Suprapubic skin (tissue), 3 donors: ENCODE measurements around the gene GTF2H4.

Experiments used
- CTCF ChIP-seq, 2 donors: fragments of 200-600 bp in 1 of 2; fragments of 450-650 bp in 1 of 2; sonication (generic) in 1 of 2; IDR thresholded peaks; one replicate each; pipeline ENCODE4 v1.5.1; 2016 to 2019; ENCODE audit warnings: antibody characterized with exemption in 2 of 2, mild to moderate bottlenecking in 1 of 2, moderate library complexity in 1 of 2
- POLR2AphosphoS5 ChIP-seq, 3 donors: sonication (generic); formaldehyde crosslinking; IDR thresholded peaks; one replicate each; pipeline ENCODE4 v1.6.1; 2017; ENCODE audit warnings: antibody characterized with exemption in 3 of 3

GRCh38 chr6:30893001-30893591 lies 14.9 kb upstream of the GTF2H4 start:
- TF ChIP-seq CTCF (IDR thresholded peaks at IDR 0.05) (no peak), POLR2AphosphoS5 (IDR thresholded peaks at IDR 0.05) (no peak)
